ENCODE measurements around the gene ZNF574.

The ZNF574 gene

GRCh38 chr19:42129399-42130253 is 53.7 kb downstream of the ZNF574 start:
- no peak for DNase-seq

- DNase-seq = no peak
Observed at GRCh38 chr19:42130254-42130573, 54.2 kb downstream of the ZNF574 start.

All from CD4-positive, alpha-beta T cell treated with Interleukin-6 for 4 hours (primary cell).